OCI-LY1 (cell line): ENCODE measurements around the gene CAMKK1.

Experiments
- EZH2 ChIP-seq: fragments of 200-600 bp; sonication (generic), shearing (Covaris generic); IDR thresholded peaks from 2 replicates; pipeline ENCODE4 v1.8.0; 2017; ENCODE audit warnings: borderline replicate concordance, mixed run types, mild to moderate bottlenecking, antibody characterized with exemption, low read length, moderate library complexity, mixed read lengths
- TF ChIP-seq, protein P1 (sequence below): fragments of 200-600 bp; sonication (generic), shearing (Covaris generic); IDR thresholded peaks from 2 replicates; pipeline ENCODE4 v1.5.1; 2017; ENCODE audit warnings: mild to moderate bottlenecking, antibody characterized with exemption, low read length, moderate library complexity, mixed read lengths

DNA sequence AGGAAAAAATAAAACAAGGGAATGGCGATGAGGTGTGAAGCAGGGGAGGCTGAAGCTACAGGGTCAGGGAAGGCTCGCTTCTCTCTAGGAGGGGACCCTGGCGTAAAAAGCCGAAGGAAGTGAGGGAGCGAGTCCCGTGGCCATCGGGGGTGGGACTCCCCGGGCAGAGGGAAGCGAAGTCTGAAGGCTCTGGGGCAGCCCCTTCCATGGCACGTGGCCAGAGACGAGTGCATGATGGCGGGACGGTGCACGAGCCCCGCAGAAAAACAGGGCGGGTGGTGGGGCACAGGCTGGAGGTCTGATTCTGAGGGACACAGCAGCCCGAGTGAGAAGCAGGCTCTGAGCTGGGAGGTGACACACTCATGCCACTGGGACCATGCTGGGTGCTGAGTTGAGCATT is 25.7 kb downstream of the CAMKK1 start:
- TF ChIP-seq, protein P1, sequence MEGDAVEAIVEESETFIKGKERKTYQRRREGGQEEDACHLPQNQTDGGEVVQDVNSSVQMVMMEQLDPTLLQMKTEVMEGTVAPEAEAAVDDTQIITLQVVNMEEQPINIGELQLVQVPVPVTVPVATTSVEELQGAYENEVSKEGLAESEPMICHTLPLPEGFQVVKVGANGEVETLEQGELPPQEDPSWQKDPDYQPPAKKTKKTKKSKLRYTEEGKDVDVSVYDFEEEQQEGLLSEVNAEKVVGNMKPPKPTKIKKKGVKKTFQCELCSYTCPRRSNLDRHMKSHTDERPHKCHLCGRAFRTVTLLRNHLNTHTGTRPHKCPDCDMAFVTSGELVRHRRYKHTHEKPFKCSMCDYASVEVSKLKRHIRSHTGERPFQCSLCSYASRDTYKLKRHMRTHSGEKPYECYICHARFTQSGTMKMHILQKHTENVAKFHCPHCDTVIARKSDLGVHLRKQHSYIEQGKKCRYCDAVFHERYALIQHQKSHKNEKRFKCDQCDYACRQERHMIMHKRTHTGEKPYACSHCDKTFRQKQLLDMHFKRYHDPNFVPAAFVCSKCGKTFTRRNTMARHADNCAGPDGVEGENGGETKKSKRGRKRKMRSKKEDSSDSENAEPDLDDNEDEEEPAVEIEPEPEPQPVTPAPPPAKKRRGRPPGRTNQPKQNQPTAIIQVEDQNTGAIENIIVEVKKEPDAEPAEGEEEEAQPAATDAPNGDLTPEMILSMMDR: no peak
- no peak for TF ChIP-seq EZH2
